DMS153 (cell line): ENCODE data around the gene ARSI.

Experiments
- DNase-seq: peaks from one replicate; lab custom pipeline; 2025; lab: John Stamatoyannopoulos, UW

ARSI gene

GRCh38 chr5:150293091-150293941, 9.4 kb downstream of the ARSI start:
- DNase-seq: no peak

- DNase-seq: no peak
Observed at GRCh38 chr5:150291388-150292385, 11.0 kb downstream of the ARSI start.

- DNase-seq: peak; percentile 5
Observed at GRCh38 chr5:150289551-150290390, 12.9 kb downstream of the ARSI start, which contains the start of gene CAMK2A. TSS of gene CAMK2A (minus strand) at chr5:150289773. CDS start at chr5:150289625, 148 bp downstream.

- DNase-seq: no peak
Observed at GRCh38 chr5:150288791-150289190, 13.9 kb downstream of the ARSI start.

GRCh38 chr5:150288361-150288760, 14.3 kb downstream of the ARSI start:
- no peak for DNase-seq

GRCh38 chr5:150286820-150287219, 15.9 kb downstream of the ARSI start:
- no peak for DNase-seq

GRCh38 chr5:150285114-150285513, 17.6 kb downstream of the ARSI start:
- DNase-seq: no peak

- DNase-seq: no peak
Observed at GRCh38 chr5:150284311-150284710, 18.4 kb downstream of the ARSI start.

- no peak for DNase-seq
Observed at GRCh38 chr5:150283904-150284303, 18.8 kb downstream of the ARSI start.

- DNase-seq: no peak
Observed at GRCh38 chr5:150281987-150282386, 20.7 kb downstream of the ARSI start.

- DNase-seq: no peak
Observed at GRCh38 chr5:150279330-150280020, 23.2 kb downstream of the ARSI start.

- no peak for DNase-seq
Observed at GRCh38 chr5:150278916-150279315, 23.8 kb downstream of the ARSI start.

GRCh38 chr5:150278046-150278730, 24.5 kb downstream of the ARSI start:
- no peak for DNase-seq

GRCh38 chr5:150277043-150277442, 25.7 kb downstream of the ARSI start:
- DNase-seq: no peak

- DNase-seq: no peak
Observed at GRCh38 chr5:150274811-150275210, 27.9 kb downstream of the ARSI start.

GRCh38 chr5:150272531-150272930, 30.2 kb downstream of the ARSI start:
- DNase-seq: no peak

GRCh38 chr5:150271923-150272322, 30.8 kb downstream of the ARSI start:
- no peak for DNase-seq

- DNase-seq: no peak
Observed at GRCh38 chr5:150271296-150271692, 31.4 kb downstream of the ARSI start.

GRCh38 chr5:150270541-150271295, 32.0 kb downstream of the ARSI start:
- no peak for DNase-seq

- DNase-seq: no peak
Observed at GRCh38 chr5:150266871-150267291, 35.8 kb downstream of the ARSI start.
